Lung microvascular endothelial cell (primary cell): ENCODE measurements around the gene CCDC191. TPM values are rescaled to one million over a fixed set of nuclear protein-coding genes. Genes with fewer than 3 reads are reported as not detected.
A peak's percentile ranks its signal among the peaks of the same experiment; 100 is the strongest.

ENCODE experiments used
- DNase-seq, 2 donors: peaks; one replicate each; pipeline versions ENCODE4 v3.0.0 to v3.0.0-alpha.2; 2010; ENCODE audit warnings: low read depth in 2 of 2
- total RNA-seq: library from RNA; depleted of rRNA; stranded (reverse); fragments of >200 nt; gene quantifications from 2 replicates; pipeline ENCODE4 v1.2.1, GENCODE V29; 2014

The CCDC191 gene
- total RNA-seq, 1 donor from 2014 or later, result 0.79 TPM

DNA sequence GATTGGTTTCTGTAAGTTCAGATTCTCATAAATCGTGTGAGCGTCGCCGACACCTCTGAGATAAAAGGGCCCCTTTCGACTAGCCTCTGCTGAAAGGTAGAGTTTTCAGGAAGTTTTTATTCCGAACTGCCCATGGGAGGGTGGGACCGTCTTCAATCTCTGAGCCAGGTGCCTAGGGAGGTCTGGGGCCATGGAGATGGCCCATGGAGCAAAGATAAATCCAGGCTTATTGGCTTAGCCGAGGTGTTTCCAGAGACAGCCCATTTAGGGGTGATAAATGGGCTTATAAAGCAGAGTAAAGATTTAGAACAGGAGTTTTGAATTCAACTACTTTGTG is 653 bp upstream of the CCDC191 start:
- no peak for DNase-seq

DNA sequence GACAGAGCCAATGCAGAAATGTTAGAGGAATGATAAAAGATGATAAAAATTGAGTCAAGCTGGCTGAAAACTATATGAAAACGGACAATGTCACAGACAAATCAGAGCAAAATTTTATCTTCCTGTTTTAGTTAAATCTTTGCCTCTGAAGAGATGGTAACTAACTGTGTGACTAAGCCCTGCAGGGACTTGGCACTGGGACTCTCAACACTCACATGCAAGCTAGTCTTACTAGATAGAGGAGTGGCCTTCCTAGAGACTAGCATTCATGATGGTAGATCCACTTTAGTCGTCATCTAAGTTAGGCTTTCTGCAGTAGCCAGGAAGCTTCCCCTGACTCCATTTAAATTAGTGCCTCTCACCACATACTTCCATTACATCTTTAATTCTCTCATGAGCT is 4.1 kb downstream of the CCDC191 start:
- no peak for DNase-seq

GRCh38 chr3:114043205-114043604 is 13.1 kb downstream of the CCDC191 start:
- no peak for DNase-seq

- DNase-seq, result no peak
These were observed 20.4 kb downstream of the CCDC191 start for GRCh38 chr3:114035896-114036295.

- peak in 1 of 2 donors; percentile 18 for DNase-seq
These were observed 21.4 kb downstream of the CCDC191 start for GRCh38 chr3:114034787-114035545.

DNA sequence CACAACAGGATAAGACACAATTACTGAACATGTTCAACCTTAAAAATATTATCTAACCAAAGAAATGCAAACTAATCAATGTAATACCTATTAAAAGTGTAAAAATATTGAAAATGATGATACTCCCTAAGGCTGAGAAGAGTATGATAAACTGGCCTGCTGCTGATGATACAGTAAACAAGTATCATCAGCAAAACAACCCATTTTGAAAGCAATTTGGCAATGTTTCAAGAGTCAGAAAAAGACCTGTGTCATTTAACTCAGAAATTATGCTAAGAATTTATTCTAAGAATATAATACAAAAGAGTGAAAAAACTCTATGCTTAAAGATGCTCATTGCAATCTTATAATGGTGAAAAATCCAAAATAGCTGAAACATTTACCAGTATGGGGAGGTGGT is 22.1 kb downstream of the CCDC191 start:
- no peak for DNase-seq

GRCh38 chr3:114033721-114034120 is 22.6 kb downstream of the CCDC191 start:
- no peak for DNase-seq

DNA sequence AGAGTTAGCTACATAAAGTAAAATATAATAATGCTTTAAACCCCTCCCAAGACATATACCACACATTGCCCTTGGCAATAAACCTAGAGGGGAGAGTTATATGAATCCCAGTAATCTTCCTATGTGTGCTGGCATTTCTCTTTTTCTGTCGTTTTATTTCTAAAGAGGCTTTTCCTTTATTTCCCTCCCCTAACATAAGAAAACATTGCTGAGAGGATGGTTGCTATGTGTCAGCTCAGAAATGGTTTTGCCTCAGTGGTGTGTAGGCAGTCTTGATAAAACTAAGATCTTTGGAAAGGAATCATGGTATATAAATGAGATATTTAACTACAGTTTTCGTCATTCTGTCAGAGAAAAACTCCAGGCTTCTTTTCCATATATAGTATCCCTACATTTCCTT is 30.0 kb downstream of the CCDC191 start:
- no peak for DNase-seq

GRCh38 chr3:114025451-114025850 is 30.9 kb downstream of the CCDC191 start:
- DNase-seq, result no peak

DNA sequence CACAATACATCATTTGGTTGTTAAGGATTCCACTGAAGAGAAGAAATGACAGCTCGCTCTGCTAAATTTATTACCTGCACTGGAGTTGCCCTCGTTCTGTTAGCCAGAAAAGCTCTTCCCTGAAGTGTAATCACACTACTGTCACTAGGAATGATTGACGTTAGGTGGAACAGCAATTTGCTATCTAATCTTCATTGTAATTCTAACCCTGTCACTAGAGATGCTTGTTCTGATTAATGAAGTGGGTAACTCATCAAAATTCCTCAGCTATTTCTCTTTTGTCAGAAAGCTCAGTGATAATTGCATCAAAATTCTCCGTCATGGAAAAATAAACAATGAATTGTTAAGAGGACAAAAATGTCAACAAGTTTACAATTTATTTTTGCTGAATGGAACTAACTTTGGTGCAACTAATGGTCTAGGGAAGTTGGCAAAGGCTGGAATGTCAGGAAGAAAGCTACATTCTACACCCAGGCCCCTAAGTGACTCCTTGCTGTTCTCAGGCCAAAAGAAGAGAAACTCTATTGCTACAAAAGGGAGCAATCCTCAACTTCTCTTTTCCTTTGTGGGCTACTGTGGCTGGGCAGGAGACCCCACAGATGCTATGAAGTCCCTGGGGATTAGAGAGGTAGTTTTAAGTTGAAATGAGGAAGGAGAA is 34.1 kb downstream of the CCDC191 start:
- DNase-seq, result no peak

- DNase-seq, result no peak
These were observed 35.4 kb downstream of the CCDC191 start for GRCh38 chr3:114020907-114021306.

GRCh38 chr3:114019486-114019885 is 36.8 kb downstream of the CCDC191 start:
- DNase-seq, result no peak

DNA sequence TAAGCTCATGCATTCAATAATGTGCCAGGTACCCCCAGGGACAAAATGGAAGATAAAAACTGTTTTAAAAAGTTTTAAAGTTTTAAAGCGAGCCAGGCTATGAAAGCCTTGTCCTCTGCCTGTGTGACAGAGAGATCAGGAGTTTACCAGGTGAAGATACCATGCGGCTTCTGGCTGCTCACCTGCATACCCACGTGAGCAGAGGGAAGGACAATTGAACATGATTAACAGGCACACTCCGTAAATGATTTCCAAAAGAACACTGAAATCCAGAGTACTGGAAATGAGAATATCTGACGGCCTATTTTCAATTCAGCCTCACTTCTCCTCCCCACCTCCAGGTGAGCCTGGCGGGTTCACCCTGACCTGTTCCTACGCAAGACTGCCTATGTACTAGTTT is 42.1 kb downstream of the CCDC191 start:
- DNase-seq, result no peak

DNA sequence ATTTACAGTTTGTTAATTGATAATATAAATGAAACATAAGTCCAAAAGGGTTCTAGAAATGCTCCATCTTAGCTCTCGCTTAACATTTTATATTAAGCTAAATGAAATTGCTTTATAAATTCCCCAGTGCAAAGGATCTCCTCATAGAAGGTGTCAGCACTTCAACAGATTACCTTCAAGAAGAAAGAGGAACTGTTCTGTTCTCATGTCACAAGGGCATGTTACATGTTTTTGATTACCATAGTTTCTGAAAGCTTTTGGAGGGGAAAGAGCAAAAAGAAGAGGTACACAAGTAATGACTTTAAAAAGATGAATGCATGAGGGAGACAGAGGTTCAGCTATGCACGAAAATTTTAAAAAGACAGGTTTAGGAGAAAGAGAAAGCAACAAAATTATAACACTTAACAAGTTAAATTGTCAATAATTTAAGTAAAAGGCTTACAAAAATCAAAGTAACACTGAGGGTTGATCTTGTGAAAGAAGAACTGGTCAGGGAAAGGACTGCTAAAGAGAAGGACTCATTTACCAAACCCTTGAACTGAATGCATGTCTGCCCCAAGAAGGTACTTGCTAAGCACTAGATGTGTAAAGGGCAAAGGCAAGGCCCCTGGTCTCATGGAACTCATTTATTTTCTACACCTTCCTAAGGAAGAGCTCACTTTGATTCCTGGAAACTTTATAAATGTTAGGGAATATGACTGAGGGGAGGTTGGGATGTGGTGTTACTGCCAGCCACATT is 45.1 kb downstream of the CCDC191 start:
- DNase-seq, result no peak

DNA sequence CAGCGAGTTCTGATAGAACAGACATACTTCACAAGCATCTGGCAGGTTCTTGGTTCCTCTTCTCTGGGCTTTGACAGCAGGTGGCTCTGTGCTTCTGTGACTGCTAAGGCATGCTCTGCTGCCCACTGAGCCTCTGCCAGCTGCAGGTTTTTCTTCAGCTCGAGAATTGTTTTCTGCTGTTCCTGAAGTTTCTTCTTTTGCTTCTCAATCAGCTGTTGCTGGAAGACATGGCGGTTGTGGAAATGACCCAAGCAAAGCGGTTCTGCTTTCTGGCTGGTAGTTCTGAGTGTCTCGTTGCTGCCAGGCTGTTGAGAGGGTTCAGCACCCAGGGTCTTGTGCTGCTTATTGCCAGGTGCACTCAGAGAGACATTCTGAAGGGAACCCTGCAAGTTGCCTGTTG is 50.8 kb downstream of the CCDC191 start:
- DNase-seq, result no peak

DNA sequence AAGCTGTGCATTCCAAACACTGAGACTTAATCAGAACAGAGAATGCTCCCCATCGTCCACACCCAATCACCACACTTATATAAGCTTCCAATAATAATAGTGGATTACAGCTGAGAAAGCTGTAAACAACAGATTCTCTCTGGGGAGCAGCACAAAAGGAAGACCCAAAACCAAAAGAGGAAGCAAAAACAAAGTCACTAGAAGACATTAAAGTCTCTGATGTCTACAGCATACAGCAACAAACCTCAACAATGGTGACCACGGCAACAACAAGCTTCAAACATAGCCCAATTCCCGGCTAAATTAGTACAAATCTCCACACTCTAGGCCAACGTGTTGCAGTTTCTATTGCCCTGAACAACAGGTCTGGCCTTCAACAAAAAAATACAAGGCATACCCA is 70.8 kb downstream of the CCDC191 start:
- peak; percentile 19 to 26 for DNase-seq

DNA sequence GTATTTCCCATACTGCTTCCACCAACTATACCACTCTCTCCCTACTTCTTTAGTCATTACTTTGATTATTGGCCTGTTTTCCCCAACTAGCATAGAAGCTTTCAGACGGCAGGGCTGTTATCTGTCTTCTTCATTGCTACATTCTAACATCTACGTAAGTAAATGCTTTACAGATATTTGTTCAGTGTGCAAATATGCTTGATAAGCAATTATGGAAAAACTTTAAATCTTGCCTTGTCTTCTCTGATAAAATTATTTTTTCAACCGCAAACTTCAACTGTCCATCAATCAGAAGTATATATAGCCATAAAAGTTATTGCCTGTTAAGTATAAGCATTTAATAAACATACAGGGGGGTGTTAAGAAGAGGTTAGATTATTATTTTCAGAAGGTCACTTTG is 72.8 kb downstream of the CCDC191 start:
- DNase-seq, result no peak

- no peak for DNase-seq
These were observed 74.5 kb downstream of the CCDC191 start for GRCh38 chr3:113981803-113982202.

- no peak for DNase-seq
These were observed 76.4 kb downstream of the CCDC191 start for GRCh38 chr3:113979916-113980315.

- no peak for DNase-seq
These were observed 78.5 kb downstream of the CCDC191 start for GRCh38 chr3:113977822-113978221.

- no peak for DNase-seq
These were observed 87.3 kb downstream of the CCDC191 start for GRCh38 chr3:113968986-113969385.

- DNase-seq, result no peak
These were observed 90.2 kb downstream of the CCDC191 start for GRCh38 chr3:113966172-113966571.

GRCh38 chr3:113963879-113964278 is 92.4 kb downstream of the CCDC191 start:
- no peak for DNase-seq
